K562 (cell line): ENCODE measurements around the gene SAMM50.

ENCODE experiments used
- COPS2 ChIP-seq: fragments of 450-650 bp; conservative IDR thresholded peaks from 2 replicates; pipeline ENCODE4 v1.6.1; 2016; ENCODE audit warnings: mild to moderate bottlenecking, moderate library complexity
- HMGN3 ChIP-seq: IDR thresholded peaks from 2 replicates; pipeline ENCODE4 v1.6.1; 2011; ENCODE audit warnings: borderline replicate concordance, low read depth, mild to moderate bottlenecking, mixed read lengths, low read length; ENCODE audit not compliant: insufficient read length; ENCODE audit errors: extremely low read depth
- KLF1 ChIP-seq: fragments of 450-650 bp; IDR thresholded peaks from 2 replicates; pipeline ENCODE4 v1.6.1; 2016; ENCODE audit warnings: missing genetic modification characterization, missing compliant biosample characterization
- MTA2 ChIP-seq: fragments of 450-650 bp; IDR thresholded peaks from 2 replicates; pipeline ENCODE4 v1.6.1; 2016; ENCODE audit warnings: low read depth
- POLR2A ChIP-seq: fragments of 450-650 bp; conservative IDR thresholded peaks from 2 replicates; pipeline ENCODE4 v1.6.1; 2016
- POLR2AphosphoS5 ChIP-seq: IDR thresholded peaks from 2 replicates; pipeline ENCODE4 v1.6.1; 2011; ENCODE audit warnings: mild to moderate bottlenecking, low read depth, low read length, moderate library complexity; ENCODE audit not compliant: control insufficient read depth, insufficient read depth
- POLR2G ChIP-seq: fragments of 200-400 bp; formaldehyde crosslinking; IDR thresholded peaks from 2 replicates; pipeline ENCODE4 v1.6.1; 2017; ENCODE audit warnings: low read depth, mild to moderate bottlenecking, antibody characterized with exemption, low read length, moderate library complexity
- RAD21 ChIP-seq, 2 experiments: fragments of 250-450 bp in 1 of 2; fragments of 450-650 bp in 1 of 2; sonication (Bioruptor Pico) in 1 of 2; formaldehyde crosslinking in 1 of 2; IDR thresholded peaks in 1 of 2; conservative IDR thresholded peaks in 1 of 2; 2 replicates each; pipeline versions ENCODE4 v1.4.0 to v1.8.0; 2020 to 2022; ENCODE audit warnings: mild to moderate bottlenecking in 2 of 2, moderate library complexity in 1 of 2
- SMARCA5 ChIP-seq: fragments of 450-650 bp; IDR thresholded peaks from 2 replicates; pipeline ENCODE4 v1.6.1; 2016
- TFE3 ChIP-seq: fragments of 450-650 bp; formaldehyde crosslinking; IDR thresholded peaks from 2 replicates; pipeline ENCODE4 v1.4.0; 2020; ENCODE audit warnings: mild to moderate bottlenecking, mixed read lengths

GRCh38 chr22:43957871-43958270, 2.6 kb downstream of the SAMM50 start:
- TF ChIP-seq KLF1 (tag) (no peak), POLR2G (no peak), SMARCA5 (no peak), TFE3 (CRISPR knock-in tag) (no peak), HMGN3 (no peak), COPS2 (no peak), POLR2AphosphoS5 (no peak), POLR2A (no peak), MTA2 (no peak), RAD21 (CRISPR knock-in tag; conservative IDR thresholded peaks at IDR 0.05 in 1 of 2, IDR thresholded peaks at IDR 0.05 in 1 of 2) (no peak)
